Lung (tissue), 12 donors: ENCODE data around the gene FABP1. TPM values are rescaled to one million over a fixed set of nuclear protein-coding genes. Genes with fewer than 3 reads are reported as not detected.

ENCODE experiments used
- ATAC-seq: fragments of 200-7000 bp; cut with Tn5 transposase; one replicate; pipeline ENCODE4 v1.9.1; 2020; ENCODE audit warnings: moderate number of reproducible peaks; ENCODE audit not compliant: insufficient read depth, low FRiP score
- DNase-seq, 3 donors: peaks; one replicate each; pipeline ENCODE4 v3.0.0-alpha.2; 2013 to 2017
- H3K27ac ChIP-seq, 2 donors: one replicate each; pipeline ENCODE4 v1.5.1; 2013; ENCODE audit warnings: mild to moderate bottlenecking in 2 of 2, moderate library complexity in 2 of 2, control low read depth in 1 of 2, inconsistent platforms in 1 of 2, low read depth in 1 of 2, low read length in 1 of 2
- H3K27me3 ChIP-seq, 3 donors: one replicate each; pipeline ENCODE4 v1.5.1; 2013; ENCODE audit warnings: low read length in 2 of 3; ENCODE audit not compliant: control insufficient read depth in 3 of 3, insufficient read depth in 3 of 3
- H3K36me3 ChIP-seq, 4 donors: one replicate each; pipeline ENCODE4 v1.5.1; 2013; ENCODE audit warnings: low read length in 4 of 4, mild to moderate bottlenecking in 1 of 4, moderate library complexity in 1 of 4; ENCODE audit not compliant: control insufficient read depth in 4 of 4, insufficient read depth in 4 of 4
- H3K4me1 ChIP-seq, 5 donors: one replicate each; pipeline ENCODE4 v1.5.1; 2013; ENCODE audit warnings: low read length in 5 of 5, mild to moderate bottlenecking in 2 of 5, moderate library complexity in 1 of 5; ENCODE audit not compliant: control insufficient read depth in 5 of 5, insufficient read depth in 5 of 5
- H3K4me3 ChIP-seq: one replicate; pipeline ENCODE4 v1.5.1; 2013; ENCODE audit warnings: mild to moderate bottlenecking, control low read depth, moderate library complexity
- H3K9ac ChIP-seq, 2 donors: one replicate each; pipeline ENCODE4 v1.5.1; 2013; ENCODE audit warnings: low read length in 2 of 2, control low read depth in 1 of 2; ENCODE audit not compliant: insufficient read depth in 1 of 2
- H3K9me3 ChIP-seq, 4 donors: one replicate each; pipeline ENCODE4 v1.5.1; 2013; ENCODE audit warnings: low read length in 3 of 4, mild to moderate bottlenecking in 1 of 4, moderate library complexity in 1 of 4; ENCODE audit not compliant: control insufficient read depth in 4 of 4, insufficient read depth in 3 of 4
- CTCF ChIP-seq: IDR thresholded peaks from 2 replicates; pipeline ENCODE4 v1.5.1; 2012; ENCODE audit warnings: mild to moderate bottlenecking; ENCODE audit errors: control extremely low read depth, extremely low read depth
- WGBS, 2 donors: extraction: QIAGEN DNeasy Blood & Tissue Kit; methylation state at CpG; one replicate each; pipeline ENCODE4 v1.1.7; 2013; 5-methylcytosine and 5-hydroxymethylcytosine counted together
- polyA plus RNA-seq, 2 donors: library from polyadenylated mRNA; stranded (reverse); fragments of 200-250 nt; gene quantifications; one replicate each; pipeline ENCODE4 v1.2.1, GENCODE V29; 2013
- total RNA-seq, 2 donors: library from RNA; depleted of rRNA in 1 of 2; stranded (reverse); fragments of >200 nt in 1 of 2; gene quantifications; one replicate each; pipeline ENCODE4 v1.2.1, GENCODE V29; 2014 to 2021
- donor health status: control.
- donor health status: control.
- donor health status: Bipolar disorder and iron deficiency.
- donor health status: healthy.
- donor health status: DM: yes; HTN: yes; CAD: no.

The FABP1 gene
- total and polyA plus RNA-seq, 4 donors = 0.14 to 1.7 (median 0.40) TPM; not detected in 1

- 75 to 79% methylated on average over 3 of the region's 3 CpGs for WGBS, 2 donors
- ATAC-seq (no peak), DNase-seq (no peak)
- peaks cover 0 to 1% (median 0%) of the 10 kb centered on the region in 5 donors for H3K4me1 ChIP-seq
- H3K27ac ChIP-seq = no peak overlapping the region
- H3K9me3 ChIP-seq = peaks cover 0 to 5% (median 0%) of the 10 kb centered on the region in 4 donors
- H3K27me3 ChIP-seq = peaks cover 0 to 5% (median 3%) of the 10 kb centered on the region in 3 donors
- no peaks in the 10 kb centered on the region for H3K36me3 ChIP-seq
- no peak for TF ChIP-seq CTCF
- no peak overlapping the region for H3K4me3 ChIP-seq
- H3K9ac ChIP-seq = no peak overlapping the region
These were observed 2.4 kb downstream of the FABP1 start for GRCh38 chr2:88125344-88125923.

GRCh38 chr2:88123975-88124917, 3.6 kb downstream of the FABP1 start:
- ATAC-seq = no peak
- Histone ChIP-seq H3K4me3 (no peak overlapping the region), H3K27ac (no peak overlapping the region), H3K36me3 (no peaks in the 10 kb centered on the region), H3K27me3 (peaks cover 0 to 5% (median 3%) of the 10 kb centered on the region in 3 donors), H3K9ac (no peak overlapping the region), H3K4me1 (peaks cover 0 to 1% (median 0%) of the 10 kb centered on the region in 5 donors), H3K9me3 (peaks cover 0 to 5% (median 0%) of the 10 kb centered on the region in 4 donors)
- TF ChIP-seq CTCF = no peak
- WGBS, 2 donors = 88 to 96% methylated on average over 9 of the region's 9 CpGs
- no peak for DNase-seq

- Histone ChIP-seq H3K27me3 (peaks cover 0 to 5% (median 3%) of the 10 kb centered on the region in 3 donors), H3K4me3 (no peak overlapping the region), H3K9me3 (peaks cover 0 to 5% (median 0%) of the 10 kb centered on the region in 4 donors), H3K36me3 (no peaks in the 10 kb centered on the region), H3K9ac (no peak overlapping the region), H3K27ac (no peak overlapping the region), H3K4me1 (peaks cover 0 to 1% (median 0%) of the 10 kb centered on the region in 5 donors)
- WGBS, 2 donors = 68 to 80% methylated on average over 5 of the region's 5 CpGs
- DNase-seq (no peak), ATAC-seq (no peak)
- TF ChIP-seq CTCF = no peak
These were observed 4.5 kb downstream of the FABP1 start for GRCh38 chr2:88123164-88123974.
